HG03025 (cell line): ENCODE results near the gene ZBTB44.
"Not testable (repeated sequence)": the region's sequence is repeated elsewhere in the genome, so short reads cannot be mapped to it uniquely, and the experiment has no call there.

Experiments
- ATAC-seq: cut with Tn5 transposase; IDR thresholded peaks from one replicate; pipeline ENCODE4 v1.9.1; 2021; ENCODE audit warnings: mild to moderate bottlenecking, moderate library complexity; ENCODE audit not compliant: unreplicated experiment, low FRiP score

Gene ZBTB44, protein sequence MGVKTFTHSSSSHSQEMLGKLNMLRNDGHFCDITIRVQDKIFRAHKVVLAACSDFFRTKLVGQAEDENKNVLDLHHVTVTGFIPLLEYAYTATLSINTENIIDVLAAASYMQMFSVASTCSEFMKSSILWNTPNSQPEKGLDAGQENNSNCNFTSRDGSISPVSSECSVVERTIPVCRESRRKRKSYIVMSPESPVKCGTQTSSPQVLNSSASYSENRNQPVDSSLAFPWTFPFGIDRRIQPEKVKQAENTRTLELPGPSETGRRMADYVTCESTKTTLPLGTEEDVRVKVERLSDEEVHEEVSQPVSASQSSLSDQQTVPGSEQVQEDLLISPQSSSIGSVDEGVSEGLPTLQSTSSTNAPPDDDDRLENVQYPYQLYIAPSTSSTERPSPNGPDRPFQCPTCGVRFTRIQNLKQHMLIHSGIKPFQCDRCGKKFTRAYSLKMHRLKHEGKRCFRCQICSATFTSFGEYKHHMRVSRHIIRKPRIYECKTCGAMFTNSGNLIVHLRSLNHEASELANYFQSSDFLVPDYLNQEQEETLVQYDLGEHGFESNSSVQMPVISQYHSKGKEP

DNA sequence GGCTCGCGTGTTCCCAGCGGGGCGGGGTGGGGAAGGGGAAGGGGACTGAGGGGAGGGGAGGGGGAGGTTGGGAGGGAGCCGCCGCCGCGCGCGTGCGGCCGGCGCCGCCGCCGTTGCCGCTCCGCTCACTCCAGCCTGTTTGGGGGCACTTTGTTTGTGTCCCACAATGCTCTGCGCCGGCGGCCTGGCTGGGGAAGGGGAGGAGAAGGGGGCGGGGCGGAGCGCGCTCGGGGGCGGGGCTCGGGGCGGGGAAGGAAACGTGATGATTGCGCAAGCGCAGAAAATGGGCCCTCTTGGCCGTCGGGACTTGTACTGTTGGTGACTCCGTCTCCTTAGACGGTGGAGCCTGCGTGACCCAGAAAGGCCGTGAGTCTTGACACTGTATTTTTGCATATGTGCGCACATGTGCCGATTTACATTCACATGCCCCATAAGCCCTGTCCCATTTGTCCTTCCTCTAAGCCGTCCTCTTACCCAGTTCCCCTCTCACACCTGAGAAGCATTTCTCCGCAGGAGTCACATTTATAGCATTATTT, at the start of gene ZBTB44:
Gene ZBTB44, minus strand, starts transcription at position 168 of the 536 bp plus-strand sequence. CDS start 53,044 bp downstream, outside the sequence.
- peak; percentile 68 for ATAC-seq

DNA sequence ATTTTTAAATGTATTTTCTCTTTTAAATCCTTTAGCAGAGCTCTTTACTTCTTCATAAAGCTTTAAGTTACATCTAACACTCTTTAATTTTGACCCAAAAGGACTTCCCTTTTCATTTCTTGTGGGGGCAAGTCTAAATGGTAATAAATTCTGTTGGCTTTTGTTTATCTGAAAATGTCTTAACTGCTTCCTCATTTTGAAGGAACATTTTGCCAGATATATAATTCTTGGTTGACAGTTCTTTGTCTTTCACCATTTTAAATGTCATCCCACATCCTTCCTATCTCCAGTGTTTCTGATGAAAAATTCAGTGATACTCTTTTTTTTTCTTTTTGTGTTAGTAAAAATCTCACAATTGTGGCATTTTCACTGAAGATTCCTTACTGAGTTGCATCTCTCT, 44.7 kb upstream of the ZBTB44 start:
- no peak for ATAC-seq

- no peak for ATAC-seq
These were observed 43.7 kb upstream of the ZBTB44 start for GRCh38 chr11:130358398-130358797.

GRCh38 chr11:130347261-130347660, 32.5 kb upstream of the ZBTB44 start:
- ATAC-seq, result no peak

DNA sequence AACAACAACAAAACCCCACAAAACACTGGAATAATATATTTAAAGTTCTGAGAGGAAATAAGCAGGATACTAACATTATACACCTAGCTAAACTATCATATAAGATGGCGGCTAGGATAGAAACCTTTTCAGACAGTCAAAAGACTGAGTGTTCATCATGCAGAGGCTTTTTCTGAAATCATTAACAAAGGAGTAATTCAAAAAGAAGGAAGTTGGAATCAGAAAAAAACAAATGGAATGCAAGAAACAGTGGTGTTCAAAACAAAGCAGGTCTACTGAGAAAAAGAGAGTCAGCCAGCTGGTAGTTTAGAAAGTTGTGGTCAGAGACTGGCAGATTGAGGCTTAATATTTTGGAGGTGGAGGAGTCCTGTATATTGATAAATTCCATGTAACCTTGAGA, 30.1 kb upstream of the ZBTB44 start:
- ATAC-seq, result no peak

DNA sequence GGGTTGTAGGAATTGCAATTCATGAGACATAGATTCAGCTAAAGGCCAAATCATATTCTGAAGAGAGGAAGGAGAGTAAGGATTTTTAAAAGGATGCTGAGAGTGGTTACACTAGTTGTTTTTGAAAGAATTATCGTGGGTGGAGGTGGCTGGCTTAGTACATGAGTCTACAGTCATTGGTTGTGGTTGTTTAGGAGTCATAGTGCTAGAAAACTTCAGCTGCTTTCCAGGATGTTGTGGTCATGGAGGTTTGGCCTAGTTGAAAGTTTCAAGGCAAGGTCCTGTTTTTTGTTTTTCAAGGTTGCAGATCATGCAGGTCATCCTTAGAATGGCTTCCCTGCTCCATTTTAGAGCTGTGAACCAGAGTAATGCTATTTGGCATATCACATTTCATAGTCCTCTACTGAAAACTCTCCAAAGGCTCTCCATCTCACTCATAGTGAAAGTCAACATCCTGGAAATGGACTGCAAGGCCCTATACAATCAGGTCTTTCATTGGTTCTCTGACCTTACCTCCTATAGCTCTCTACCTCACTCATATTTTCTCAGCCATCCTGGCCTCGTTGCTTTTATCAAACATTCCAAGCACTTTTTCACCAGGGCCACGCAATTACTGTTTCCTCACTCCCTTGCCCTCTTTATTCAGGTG, 26.1 kb upstream of the ZBTB44 start:
- ATAC-seq, result no peak

DNA sequence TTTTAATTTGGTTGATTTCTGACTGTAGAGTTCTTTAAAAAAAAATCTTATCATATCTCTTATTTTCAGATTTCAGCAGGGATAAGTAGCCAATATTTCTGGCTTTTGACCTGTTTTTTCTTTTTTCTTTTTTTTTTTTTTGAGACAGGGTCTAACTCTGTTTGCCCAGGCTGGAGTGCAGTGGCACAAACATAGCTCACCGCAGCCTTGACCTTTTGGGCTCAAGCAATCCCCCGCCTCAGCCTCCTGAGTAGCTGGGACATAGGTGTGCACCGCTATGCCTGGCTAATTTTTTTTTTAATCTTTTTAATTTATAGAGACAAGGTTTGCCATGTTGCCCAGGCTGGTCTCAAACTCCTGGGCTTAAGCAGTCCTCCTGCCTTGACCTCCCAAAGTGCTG, 23.9 kb upstream of the ZBTB44 start:
- no peak for ATAC-seq

DNA sequence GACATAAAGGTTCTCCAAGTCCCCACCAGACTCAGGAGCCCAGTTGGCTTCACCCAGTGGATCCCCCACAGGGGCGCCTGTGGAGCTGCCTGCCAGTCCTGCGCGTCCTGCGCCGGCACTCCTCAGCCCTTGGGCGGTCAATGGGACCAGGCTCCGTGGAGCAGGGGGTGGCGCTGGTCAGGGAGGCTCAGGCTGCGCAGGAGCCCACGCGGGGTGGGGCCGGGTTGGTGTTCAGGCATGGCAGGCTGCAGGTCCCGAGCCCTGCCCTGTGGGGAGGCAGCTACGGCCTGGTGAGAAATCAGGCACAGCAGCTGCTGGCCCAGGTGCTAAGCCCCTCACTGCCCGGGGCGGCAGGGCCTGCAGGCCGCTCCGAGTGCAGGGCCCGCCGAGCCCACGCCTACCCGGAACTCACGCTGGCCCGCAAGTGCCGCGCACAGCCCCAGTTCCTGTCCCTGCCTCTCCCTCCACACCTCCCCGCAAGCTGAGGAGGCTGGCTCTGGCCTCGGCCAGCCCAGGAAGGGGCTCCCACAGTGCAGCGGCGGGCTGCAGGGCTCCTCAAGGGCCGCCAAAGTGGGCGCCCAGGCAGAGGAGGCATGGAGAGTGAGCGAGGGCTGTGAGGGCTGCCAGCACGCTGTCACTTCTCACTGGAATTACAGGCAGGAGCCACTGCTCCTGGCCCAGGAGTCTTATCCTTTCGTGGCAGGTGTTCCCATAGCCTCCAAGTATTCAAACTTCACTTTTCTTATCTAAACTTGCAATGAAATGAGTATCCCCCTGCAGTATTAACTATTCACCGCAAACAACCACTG, 22.8 kb upstream of the ZBTB44 start:
- ATAC-seq, result no peak

- ATAC-seq, result not testable (repeated sequence)
These were observed 16.7 kb upstream of the ZBTB44 start for GRCh38 chr11:130331397-130331796.

DNA sequence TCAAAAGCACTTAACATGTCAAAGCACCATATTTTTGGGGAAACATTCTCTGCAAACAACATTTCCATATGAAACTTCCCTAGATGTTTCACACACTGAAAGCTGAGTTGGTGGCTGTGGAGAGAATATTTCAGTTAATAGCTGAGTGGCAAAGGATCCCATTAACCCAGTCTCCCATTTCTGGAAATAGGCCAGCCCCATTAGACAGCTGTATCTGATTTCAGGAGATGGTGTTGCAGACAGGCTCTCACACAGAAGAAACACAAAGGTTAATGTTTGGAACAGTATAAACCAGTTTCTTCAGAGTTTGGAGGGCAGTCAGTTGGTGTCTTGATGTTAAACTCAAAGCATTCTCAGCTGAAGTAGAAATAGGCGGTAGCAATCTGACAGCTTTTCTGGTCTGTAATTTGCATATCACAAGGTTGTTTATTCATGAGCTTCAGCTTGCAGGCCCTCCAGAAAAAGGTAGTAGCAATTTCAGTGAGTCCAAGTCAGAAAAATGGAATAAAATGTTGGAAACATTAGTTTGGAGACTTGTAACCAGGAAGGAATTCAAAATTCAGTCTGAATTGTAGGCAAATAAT, 15.5 kb upstream of the ZBTB44 start:
- ATAC-seq, result no peak

DNA sequence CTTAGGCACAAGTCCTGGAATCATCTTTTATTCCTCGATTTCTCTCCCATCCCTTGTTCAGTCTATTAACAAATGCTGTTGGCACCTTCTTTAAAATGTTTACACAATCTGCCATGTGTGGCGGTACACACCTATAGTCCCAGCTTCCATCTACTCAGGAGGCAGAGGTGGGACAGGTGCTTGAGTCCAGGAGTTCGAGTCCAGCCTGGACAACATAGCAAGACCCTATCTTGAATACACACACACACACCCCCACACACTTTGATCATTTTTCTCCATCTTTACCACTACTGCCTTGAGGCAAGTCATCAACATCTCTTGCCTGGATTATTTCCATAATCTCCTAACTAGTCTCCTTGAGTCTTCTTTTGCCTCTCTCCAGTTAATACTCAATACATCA, 13.7 kb upstream of the ZBTB44 start:
- no peak for ATAC-seq

GRCh38 chr11:130327716-130328115, 13.0 kb upstream of the ZBTB44 start:
- ATAC-seq, result no peak

GRCh38 chr11:130325691-130326090, 11.0 kb upstream of the ZBTB44 start:
- no peak for ATAC-seq

DNA sequence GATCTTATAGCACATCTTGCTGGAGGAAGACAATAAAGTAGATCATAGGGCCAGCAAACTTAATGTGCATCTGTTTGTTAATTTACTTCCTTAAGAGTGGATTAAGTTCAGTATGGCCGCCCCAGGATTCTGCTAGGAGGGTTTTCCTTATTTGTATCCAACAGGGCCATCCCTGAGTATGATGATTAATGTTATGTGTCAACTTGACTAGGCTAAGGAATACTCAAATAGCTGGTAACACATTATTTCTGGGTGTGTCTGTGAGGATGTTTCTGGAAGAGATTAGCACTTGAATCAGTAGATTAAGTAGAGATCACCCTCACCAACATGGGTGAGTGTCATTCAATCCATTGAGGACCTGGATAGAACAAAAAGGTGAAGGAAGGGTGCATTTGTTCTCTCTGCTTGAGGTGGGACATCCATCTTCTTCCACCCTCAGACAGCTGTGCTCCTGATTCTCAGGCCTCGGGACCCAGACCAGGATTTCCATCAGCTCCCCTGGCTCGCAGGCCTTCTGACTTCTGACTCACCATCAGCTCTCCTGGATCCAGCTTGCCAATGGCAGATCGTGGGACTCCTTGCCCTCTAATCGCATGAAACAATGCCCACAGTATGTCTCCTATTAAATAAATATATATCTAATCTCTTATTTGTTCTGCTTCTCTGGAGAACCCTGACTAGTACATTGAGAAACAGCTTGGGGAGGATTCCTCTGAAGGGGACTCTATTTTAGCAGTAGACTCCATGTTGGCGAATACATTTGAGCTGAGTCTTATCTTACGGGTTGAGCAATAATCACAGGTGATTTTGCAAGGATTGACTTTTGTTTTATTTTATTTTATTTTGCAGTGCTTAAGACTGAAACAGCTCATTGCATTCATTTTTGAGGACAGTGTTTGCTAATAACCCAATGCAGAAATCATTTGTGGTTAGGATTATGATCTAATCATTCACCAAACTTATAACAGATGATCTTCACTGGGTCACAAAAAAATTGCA, 9.0 kb upstream of the ZBTB44 start:
- ATAC-seq, result no peak

DNA sequence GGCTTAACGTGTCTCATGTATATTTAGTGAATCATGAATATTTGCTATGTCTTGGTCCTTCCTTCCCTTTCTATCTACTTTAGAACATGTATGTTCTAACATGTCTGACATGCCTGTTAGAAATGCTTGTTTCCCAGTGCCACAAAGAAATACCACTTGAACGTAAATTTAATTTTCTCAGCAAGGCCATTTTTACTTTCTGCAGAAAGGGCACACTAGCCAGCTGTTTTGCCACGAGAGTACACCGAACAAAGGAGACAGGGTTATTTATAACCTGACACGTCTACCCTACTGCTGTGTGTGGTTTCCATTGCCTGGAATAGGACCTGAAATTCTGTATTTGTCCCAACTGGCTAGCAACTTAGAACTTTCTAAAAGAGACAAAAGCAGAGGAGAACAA, 7.4 kb upstream of the ZBTB44 start:
- no peak for ATAC-seq

GRCh38 chr11:130318031-130318673, 3.4 kb upstream of the ZBTB44 start:
- no peak for ATAC-seq

GRCh38 chr11:130315354-130315970, 745 bp upstream of the ZBTB44 start:
- ATAC-seq, result peak; percentile 45

GRCh38 chr11:130314184-130314749, 450 bp downstream of the ZBTB44 start:
- ATAC-seq, result peak; percentile 44
